Heart left ventricle (tissue), 16 donors: Measurements from ENCODE around the gene TPM3. TPM values are rescaled to one million over a fixed set of nuclear protein-coding genes. Genes with fewer than 3 reads are reported as not detected.

Experiments used
- ATAC-seq, 4 donors: fragments of 200-7000 bp; cut with Tn5 transposase; one replicate each; pipeline ENCODE4 v1.9.1; 2020 to 2022; ENCODE audit warnings: moderate library complexity in 4 of 4, mild to moderate bottlenecking in 3 of 4, moderate number of reproducible peaks in 1 of 4
- DNase-seq, 5 donors: peaks; one replicate each; pipeline ENCODE4 v3.0.0-alpha.2; 2020
- H3K27ac ChIP-seq, 12 donors: fragments of 200-600 bp; sonication (generic) in 4 of 12; one replicate each; pipeline versions ENCODE4 v1.5.0 to v1.8.0; 2016 to 2022; ENCODE audit warnings: mild to moderate bottlenecking in 2 of 12
- H3K27me3 ChIP-seq, 9 donors: fragments of 200-600 bp; sonication (generic) in 2 of 9; one replicate each; pipeline versions ENCODE4 v1.5.1 to v1.8.0; 2016 to 2022; ENCODE audit warnings: mild to moderate bottlenecking in 3 of 9
- H3K36me3 ChIP-seq, 9 donors: fragments of 200-600 bp; sonication (generic) in 2 of 9; one replicate each; pipeline versions ENCODE4 v1.5.0 to v1.8.0; 2018 to 2022; ENCODE audit warnings: mild to moderate bottlenecking in 2 of 9
- H3K4me1 ChIP-seq, 12 donors: fragments of 200-600 bp; sonication (generic) in 4 of 12; one replicate each; pipeline versions ENCODE4 v1.5.0 to v1.8.0; 2016 to 2022; ENCODE audit warnings: mild to moderate bottlenecking in 3 of 12
- H3K4me3 ChIP-seq, 12 donors: fragments of 200-600 bp; sonication (generic) in 4 of 12; one replicate each; pipeline versions ENCODE4 v1.5.0 to v1.8.0; 2017 to 2022; ENCODE audit warnings: mild to moderate bottlenecking in 9 of 12, moderate library complexity in 4 of 12
- H3K9me3 ChIP-seq, 12 donors: fragments of 200-600 bp; sonication (generic) in 4 of 12; one replicate each; pipeline versions ENCODE4 v1.5.0 to v1.8.0; 2016 to 2022; ENCODE audit warnings: mild to moderate bottlenecking in 1 of 12
- POLR2A ChIP-seq, 2 donors: fragments of 450-650 bp; IDR thresholded peaks; one replicate each; pipeline ENCODE4 v1.6.1; 2017; ENCODE audit warnings: antibody characterized with exemption in 2 of 2, mild to moderate bottlenecking in 2 of 2, moderate library complexity in 2 of 2
- WGBS, 4 donors: extraction: QIAGEN DNeasy Blood & Tissue Kit in 2 of 4; methylation state at CpG; one replicate each; pipeline versions ENCODE4 v1.1.5 to v1.1.7; 2013 to 2018; 5-methylcytosine and 5-hydroxymethylcytosine counted together
- intact Hi-C, 10 donors: fragments of 100-400 bp; cut with DNase I; formaldehyde crosslinking; loops; one replicate each; pipeline versions ENCODE4 v1.11.1 to v1.14.2; 2022
- polyA plus RNA-seq, 2 donors: library from polyadenylated mRNA; stranded (reverse); fragments of 200-250 nt; gene quantifications; one replicate each; pipeline ENCODE4 v1.2.3, GENCODE V29; 2013
- total RNA-seq, 9 donors: library from RNA; depleted of rRNA in 2 of 9; stranded (reverse); fragments of >200 nt in 2 of 9; fragmentation: NEBNext Ultra II Directional in 3 of 9; extraction: Animal tissue kit (Norgen Biotek cat#: 25700) in 3 of 9; gene quantifications; one replicate each; pipeline versions ENCODE4 v1.1.0 to v1.2.4, GENCODE V29; 2016 to 2023
- TF ChIP-seq, protein P1 (sequence below), 12 donors: fragments of 200-600 bp; sonication (generic) in 4 of 12; IDR thresholded peaks; one replicate each; pipeline versions ENCODE4 v1.5.0 to v1.8.0; 2018 to 2022; ENCODE audit warnings: antibody characterized with exemption in 12 of 12, mild to moderate bottlenecking in 5 of 12
- donor health status: ischemic (EF 13 %, LVEDD 7.1; RV severe dilation, severe dysfunction).
- donor health status: healthy with polysubstance abuse.
- donor health status: DM: no; HTN: yes; CAD: no.
- donor health status: DM: no; HTN: no; CAD: no.
- donor health status: ischemic (EF 25% LVEDD 6.9; RV normal size, moderate dysfunction).
- donor health status: ischemic (EF 25% LVEDD 5.7; RV mildly dilated, moderate dysfunction).
- donor health status: healthy.
- donor health status: DM: yes; HTN: yes; CAD: no.
- donor health status: ischemic (EF 35%, LVEDD 5.7; RV mildly dilated, moderate dysfunction).
- donor health status: nonischemic (EF 11% LVEDD 7.7; RV severe dilation, severe dysfunction).
- donor health status: DM: yes; HTN: yes; CAD: no.
- donor health status: PGD.
- donor health status: ischemic (EF 29% LVEDD 5.4; RV normal size, mild dysfunction).
- donor health status: nonischemic (EF 23%, LVEDD 6.1; RV moderate dilation, normal function).

Gene TPM3
- total and polyA plus RNA-seq, 11 donors: 76.5 to 259 (median 120) TPM

- Histone ChIP-seq H3K4me1 (peaks cover 0 to 8% (median 0%) of the 10 kb centered on the region in 12 donors), H3K27ac (no peak overlapping the region), H3K4me3 (no peak overlapping the region), H3K9me3 (no peaks in the 10 kb centered on the region), H3K36me3 (no peaks in the 10 kb centered on the region), H3K27me3 (no peaks in the 10 kb centered on the region)
- DNase-seq (no peak), ATAC-seq (no peak)
- TF ChIP-seq, protein P1, sequence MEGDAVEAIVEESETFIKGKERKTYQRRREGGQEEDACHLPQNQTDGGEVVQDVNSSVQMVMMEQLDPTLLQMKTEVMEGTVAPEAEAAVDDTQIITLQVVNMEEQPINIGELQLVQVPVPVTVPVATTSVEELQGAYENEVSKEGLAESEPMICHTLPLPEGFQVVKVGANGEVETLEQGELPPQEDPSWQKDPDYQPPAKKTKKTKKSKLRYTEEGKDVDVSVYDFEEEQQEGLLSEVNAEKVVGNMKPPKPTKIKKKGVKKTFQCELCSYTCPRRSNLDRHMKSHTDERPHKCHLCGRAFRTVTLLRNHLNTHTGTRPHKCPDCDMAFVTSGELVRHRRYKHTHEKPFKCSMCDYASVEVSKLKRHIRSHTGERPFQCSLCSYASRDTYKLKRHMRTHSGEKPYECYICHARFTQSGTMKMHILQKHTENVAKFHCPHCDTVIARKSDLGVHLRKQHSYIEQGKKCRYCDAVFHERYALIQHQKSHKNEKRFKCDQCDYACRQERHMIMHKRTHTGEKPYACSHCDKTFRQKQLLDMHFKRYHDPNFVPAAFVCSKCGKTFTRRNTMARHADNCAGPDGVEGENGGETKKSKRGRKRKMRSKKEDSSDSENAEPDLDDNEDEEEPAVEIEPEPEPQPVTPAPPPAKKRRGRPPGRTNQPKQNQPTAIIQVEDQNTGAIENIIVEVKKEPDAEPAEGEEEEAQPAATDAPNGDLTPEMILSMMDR (IDR thresholded peaks at IDR 0.05): no peak
- TF ChIP-seq POLR2A (IDR thresholded peaks at IDR 0.05): no peak
- 83 to 97% (median 92%) methylated on average over 6 of the region's 6 CpGs for WGBS, 4 donors
- intact Hi-C loops: no loop called here
These were observed 49.5 kb downstream of the TPM3 start for GRCh38 chr1:154142358-154142757.

- no peak overlapping the region for H3K27ac ChIP-seq
- no peaks in the 10 kb centered on the region for H3K36me3 ChIP-seq
- no peaks in the 10 kb centered on the region for H3K9me3 ChIP-seq
- H3K27me3 ChIP-seq: no peaks in the 10 kb centered on the region
- 29 to 41% (median 31%) methylated on average over 3 of the region's 3 CpGs for WGBS, 4 donors
- ATAC-seq (no peak), DNase-seq (no peak)
- intact Hi-C loops: no loop called here
- no peak overlapping the region for H3K4me3 ChIP-seq
- peaks cover 0 to 8% (median 0%) of the 10 kb centered on the region in 12 donors for H3K4me1 ChIP-seq
- TF ChIP-seq, protein P1 (IDR thresholded peaks at IDR 0.05): no peak
- TF ChIP-seq POLR2A (IDR thresholded peaks at IDR 0.05): no peak
These were observed 50.7 kb downstream of the TPM3 start for GRCh38 chr1:154141240-154141639.

- ATAC-seq (no peak), DNase-seq (no peak)
- Histone ChIP-seq H3K4me3 (no peak overlapping the region), H3K27me3 (no peaks in the 10 kb centered on the region), H3K27ac (no peak overlapping the region), H3K4me1 (peaks cover 0 to 8% (median 0%) of the 10 kb centered on the region in 12 donors), H3K36me3 (no peaks in the 10 kb centered on the region), H3K9me3 (no peaks in the 10 kb centered on the region)
- intact Hi-C loops: no loop called here
- WGBS, 4 donors: 86 to 91% (median 89%) methylated on average over 3 of the region's 3 CpGs
- TF ChIP-seq, protein P1 (IDR thresholded peaks at IDR 0.05): no peak
- TF ChIP-seq POLR2A (IDR thresholded peaks at IDR 0.05): no peak
These were observed 54.0 kb downstream of the TPM3 start for GRCh38 chr1:154137888-154138287.

DNA sequence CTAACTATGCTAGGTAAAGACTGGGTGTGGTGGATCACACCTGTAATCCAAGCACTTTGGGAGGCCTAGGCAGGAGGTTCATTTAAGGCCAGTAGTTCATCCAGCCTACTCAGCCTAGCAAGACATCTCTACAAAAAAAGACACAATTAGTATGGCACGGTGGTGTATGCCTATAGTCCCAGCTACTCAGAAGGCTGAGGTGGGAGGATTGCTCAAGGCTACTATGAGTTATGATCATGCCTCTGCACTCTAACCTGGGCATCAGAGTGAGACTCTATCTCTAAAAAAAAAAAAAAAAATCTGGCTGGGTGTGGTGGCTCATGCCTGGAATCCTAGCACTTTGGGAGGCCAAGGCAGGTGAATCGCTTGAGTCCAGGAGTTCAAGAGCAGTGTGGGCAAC is 58.6 kb downstream of the TPM3 start:
- no peak for DNase-seq
- TF ChIP-seq, protein P1 (IDR thresholded peaks at IDR 0.05): no peak
- TF ChIP-seq POLR2A (IDR thresholded peaks at IDR 0.05): no peak
- ATAC-seq: no peak
- 93 to 96% (median 95%) methylated on average over 2 of the region's 2 CpGs for WGBS, 4 donors
- no peaks in the 10 kb centered on the region for H3K9me3 ChIP-seq
- H3K4me1 ChIP-seq: peaks cover 0 to 5% (median 0%) of the 10 kb centered on the region in 12 donors
- no peaks in the 10 kb centered on the region for H3K36me3 ChIP-seq
- H3K27ac ChIP-seq: no peak overlapping the region
- intact Hi-C loops: no loop called here
- no peak overlapping the region for H3K4me3 ChIP-seq
- H3K27me3 ChIP-seq: no peaks in the 10 kb centered on the region
